Esophagus squamous epithelium (tissue), 5 donors: ENCODE data around the gene DCAF12. TPM values are rescaled to one million over a fixed set of nuclear protein-coding genes. Genes with fewer than 3 reads are reported as not detected.
A peak's percentile ranks its signal among the peaks of the same experiment; 100 is the strongest.

Experiments used
- DNase-seq: peaks from one replicate; lab custom pipeline; 2025; lab: John Stamatoyannopoulos, UW
- H3K27ac ChIP-seq, 4 donors: fragments of 200-600 bp; sonication (generic); one replicate each; pipeline ENCODE4 v1.5.1; 2016 to 2019; ENCODE audit warnings: mild to moderate bottlenecking in 1 of 4
- H3K27me3 ChIP-seq, 4 donors: fragments of 200-600 bp; sonication (generic); 1 replicate in 3 of 4; 2 replicates in 1 of 4; pipeline versions ENCODE4 v1.5.1 to v1.6.0; 2017 to 2021; ENCODE audit warnings: antibody characterized with exemption in 1 of 4
- H3K36me3 ChIP-seq, 3 donors: fragments of 200-600 bp; sonication (generic); one replicate each; pipeline ENCODE4 v1.5.1; 2016 to 2019
- H3K4me1 ChIP-seq, 3 donors: fragments of 200-600 bp; sonication (generic); one replicate each; pipeline ENCODE4 v1.5.1; 2017 to 2019
- H3K4me3 ChIP-seq, 4 donors: fragments of 200-600 bp; sonication (generic); 1 replicate in 3 of 4; 2 replicates in 1 of 4; pipeline ENCODE4 v1.5.1; 2016 to 2019; ENCODE audit warnings: mild to moderate bottlenecking in 2 of 4, moderate library complexity in 1 of 4
- H3K9me3 ChIP-seq, 3 donors: fragments of 200-600 bp; sonication (generic); one replicate each; pipeline ENCODE4 v1.5.1; 2016 to 2019
- CTCF ChIP-seq, 6 experiments: fragments of 450-650 bp in 4 of 6; fragments of 200-600 bp in 2 of 6; sonication (generic) in 2 of 6; IDR thresholded peaks; one replicate each; pipeline ENCODE4 v1.5.1; 2016 to 2019; ENCODE audit warnings: antibody characterized with exemption in 6 of 6, mild to moderate bottlenecking in 4 of 6, moderate library complexity in 4 of 6
- POLR2A ChIP-seq, 4 donors: fragments of 450-650 bp; IDR thresholded peaks; one replicate each; pipeline ENCODE4 v1.6.1; 2017; ENCODE audit warnings: antibody characterized with exemption in 4 of 4, mild to moderate bottlenecking in 4 of 4, moderate library complexity in 3 of 4
- WGBS, 2 donors: methylation state at CpG; one replicate each; pipeline ENCODE4 v1.1.5; 2018; 5-methylcytosine and 5-hydroxymethylcytosine counted together
- intact Hi-C: fragments of 100-400 bp; cut with DNase I; formaldehyde crosslinking; loops from one replicate; pipeline ENCODE4 v1.15.0; 2022
- total RNA-seq, 4 donors: library from RNA; depleted of rRNA; stranded (reverse); fragments of >200 nt; gene quantifications; one replicate each; pipeline ENCODE4 v1.1.0, GENCODE V29; 2016
- donor health status: DM: yes; HTN: yes; CAD: no.

DCAF12 gene
- total RNA-seq, 4 donors from 2014 or later = 26.5 to 40.9 (median 33.5) TPM

DNA sequence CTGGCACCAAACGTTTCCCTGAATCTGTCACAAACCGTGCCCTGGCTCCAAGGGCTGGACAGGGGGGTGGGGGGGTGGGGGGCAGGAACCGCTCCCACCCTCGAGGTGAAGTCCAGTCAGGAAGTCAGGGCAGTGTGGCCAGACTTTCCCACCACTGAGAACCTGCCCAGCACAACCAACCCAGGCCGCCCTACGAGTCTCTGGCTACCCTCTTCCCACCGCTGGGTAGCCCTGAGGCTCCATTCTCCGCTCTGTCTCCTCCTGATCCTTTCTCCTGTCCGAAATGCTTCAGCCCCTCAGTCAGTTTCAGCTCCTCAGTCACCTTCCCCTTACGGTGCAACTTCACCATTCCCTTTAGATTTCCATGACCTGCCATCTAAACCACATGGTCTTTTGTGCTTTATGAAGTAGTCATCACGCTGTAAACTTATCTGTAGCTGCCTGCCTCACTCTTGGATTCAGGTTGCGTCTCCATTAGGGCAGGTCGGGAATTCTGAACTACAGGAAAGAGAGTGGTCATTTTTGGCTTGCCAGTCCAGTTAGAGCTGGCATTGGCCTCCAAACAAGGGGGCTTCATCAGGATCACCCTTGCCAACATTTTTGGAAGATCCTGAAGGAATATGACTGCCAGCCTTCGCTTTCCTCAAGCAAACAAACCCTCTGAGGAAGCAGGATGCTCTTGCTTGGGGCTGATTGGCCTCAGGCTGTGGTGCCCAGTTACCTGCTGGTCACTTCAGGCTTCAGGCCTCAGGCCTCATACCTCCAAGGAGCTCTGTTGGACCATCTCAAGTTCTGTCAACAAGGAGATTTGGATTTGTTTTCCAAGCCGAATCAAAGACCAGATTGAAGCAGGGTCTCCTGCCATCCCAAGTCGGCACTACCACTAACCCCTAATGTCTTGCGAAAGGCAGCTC is 794 bp upstream of the DCAF12 start:
- WGBS, 2 donors = 80 to 89% methylated on average over 10 to 12 of the region's 17 CpGs
- DNase-seq = no peak
- Histone ChIP-seq H3K27me3 (no peaks in the 10 kb centered on the region), H3K27ac (peak overlapping the region; percentile 94 to 97 (median 95)), H3K36me3 (peaks cover 0 to 24% (median 5%) of the 10 kb centered on the region in 3 donors), H3K4me1 (peaks cover 23 to 43% (median 25%) of the 10 kb centered on the region in 3 donors), H3K4me3 (peak overlapping the region; percentile 82 to 94 (median 89)), H3K9me3 (no peaks in the 10 kb centered on the region)
- intact Hi-C loops = no loop called here
- TF ChIP-seq POLR2A (IDR thresholded peaks at IDR 0.05) (no peak), CTCF (IDR thresholded peaks at IDR 0.05) (no peak)

- intact Hi-C loops = no loop called here
- no peak for TF ChIP-seq POLR2A (IDR thresholded peaks at IDR 0.05)
- TF ChIP-seq CTCF (IDR thresholded peaks at IDR 0.05) = no peak
- H3K27me3 ChIP-seq = no peaks in the 10 kb centered on the region
- no peaks in the 10 kb centered on the region for H3K9me3 ChIP-seq
- 0 to 2% methylated on average over 13 to 18 of the region's 18 CpGs for WGBS, 2 donors
- no peak for DNase-seq
- peak overlapping the region; percentile 94 to 97 (median 95) for H3K27ac ChIP-seq
- H3K4me1 ChIP-seq = peaks cover 23 to 57% (median 29%) of the 10 kb centered on the region in 3 donors
- H3K4me3 ChIP-seq = peak overlapping the region; percentile 82 to 94 (median 89)
- H3K36me3 ChIP-seq = peaks cover 0 to 40% (median 5%) of the 10 kb centered on the region in 3 donors
Measured at GRCh38 chr9:34125681-34126206, 754 bp downstream of the DCAF12 start.

GRCh38 chr9:34124926-34125325 is 1.6 kb downstream of the DCAF12 start:
- H3K27ac ChIP-seq = peak overlapping the region; percentile 94 to 97 (median 95)
- TF ChIP-seq POLR2A (IDR thresholded peaks at IDR 0.05) = no peak
- no peak for TF ChIP-seq CTCF (IDR thresholded peaks at IDR 0.05)
- H3K36me3 ChIP-seq = peaks cover 0 to 45% (median 5%) of the 10 kb centered on the region in 3 donors
- H3K4me3 ChIP-seq = peak overlapping the region; percentile 82 to 94 (median 89)
- peaks cover 23 to 64% (median 29%) of the 10 kb centered on the region in 3 donors for H3K4me1 ChIP-seq
- no peaks in the 10 kb centered on the region for H3K27me3 ChIP-seq
- WGBS, 2 donors = 25% methylated on average over 6 of the region's 6 CpGs
- no peak for DNase-seq
- intact Hi-C loops = no loop called here
- H3K9me3 ChIP-seq = no peaks in the 10 kb centered on the region

GRCh38 chr9:34124099-34124498 is 2.4 kb downstream of the DCAF12 start:
- WGBS, 2 donors = 27 to 38% methylated on average over 4 of the region's 4 CpGs
- peaks cover 23 to 64% (median 29%) of the 10 kb centered on the region in 3 donors for H3K4me1 ChIP-seq
- intact Hi-C loops = no loop called here
- H3K27ac ChIP-seq = peak overlapping the region in 2 of 4 donors; percentile 95 to 97
- no peaks in the 10 kb centered on the region for H3K27me3 ChIP-seq
- peak overlapping the region in 3 of 4 donors; percentile 8 to 94 (median 84) for H3K4me3 ChIP-seq
- H3K9me3 ChIP-seq = no peaks in the 10 kb centered on the region
- TF ChIP-seq POLR2A (IDR thresholded peaks at IDR 0.05) (no peak), CTCF (IDR thresholded peaks at IDR 0.05) (no peak)
- DNase-seq = no peak
- peaks cover 0 to 51% (median 5%) of the 10 kb centered on the region in 3 donors for H3K36me3 ChIP-seq

GRCh38 chr9:34123682-34124081 is 2.8 kb downstream of the DCAF12 start:
- peak overlapping the region in 2 of 4 donors; percentile 95 to 97 for H3K27ac ChIP-seq
- 46 to 57% methylated on average over 6 of the region's 6 CpGs for WGBS, 2 donors
- TF ChIP-seq CTCF (IDR thresholded peaks at IDR 0.05) = no peak
- no peak for TF ChIP-seq POLR2A (IDR thresholded peaks at IDR 0.05)
- peak overlapping the region in 2 of 4 donors; percentile 8 to 94 for H3K4me3 ChIP-seq
- DNase-seq = no peak
- H3K27me3 ChIP-seq = no peaks in the 10 kb centered on the region
- intact Hi-C loops = no loop called here
- no peaks in the 10 kb centered on the region for H3K9me3 ChIP-seq
- peaks cover 3 to 55% (median 5%) of the 10 kb centered on the region in 3 donors for H3K36me3 ChIP-seq
- H3K4me1 ChIP-seq = peaks cover 23 to 64% (median 29%) of the 10 kb centered on the region in 3 donors
